GM12878 (cell line): ENCODE measurements around the gene VPS52.
A peak's percentile ranks its signal among the peaks of the same experiment; 100 is the strongest.

Experiments used
- ASH2L ChIP-seq: fragments of 300-600, 200-600 bp; sonication (generic); IDR thresholded peaks from 2 replicates; pipeline ENCODE4 v1.6.1; 2017; ENCODE audit warnings: low read depth, mild to moderate bottlenecking, borderline replicate concordance
- BHLHE40 ChIP-seq, 2 experiments: fragments of 450-650 bp in 1 of 2; IDR thresholded peaks; 2 replicates each; pipeline ENCODE4 v1.6.1; 2011 to 2017; ENCODE audit warnings: low read depth in 2 of 2, borderline replicate concordance in 1 of 2, improper control_type of control experiment in 1 of 2, low read length in 1 of 2, mild to moderate bottlenecking in 1 of 2
- CBX5 ChIP-seq: sonication (generic); IDR thresholded peaks from 2 replicates; pipeline ENCODE4 v1.6.1; 2016; ENCODE audit warnings: low read depth, moderate library complexity, mild to moderate bottlenecking, inconsistent platforms
- GATAD2B ChIP-seq: fragments of 450-650 bp; conservative IDR thresholded peaks from 2 replicates; pipeline ENCODE4 v1.6.1; 2017; ENCODE audit warnings: low read depth, mild to moderate bottlenecking, moderate library complexity
- HDAC6 ChIP-seq: fragments of 200-600 bp; sonication (generic); IDR thresholded peaks from one replicate; pipeline ENCODE4 v1.8.0; 2017; ENCODE audit warnings: antibody characterized with exemption; ENCODE audit not compliant: unreplicated experiment
- SIN3A ChIP-seq: IDR thresholded peaks from 2 replicates; pipeline ENCODE4 v1.6.1; 2012; ENCODE audit warnings: low read depth, low read length, improper control_type of control experiment
- ZSCAN29 ChIP-seq: fragments of 450-650 bp; IDR thresholded peaks from 2 replicates; pipeline ENCODE4 v1.6.1; 2017; ENCODE audit warnings: mild to moderate bottlenecking, moderate library complexity
- TF ChIP-seq, protein P1 (sequence below): IDR thresholded peaks from 2 replicates; pipeline ENCODE4 v1.6.1; 2012; ENCODE audit warnings: low read depth, low read length, improper control_type of control experiment
- TF ChIP-seq, protein P2 (sequence below), 3 experiments: IDR thresholded peaks in 2 of 3; conservative IDR thresholded peaks in 1 of 3; 2 replicates each; pipeline ENCODE4 v1.5.1; 2011; ENCODE audit warnings: low read depth in 3 of 3, low read length in 3 of 3, mild to moderate bottlenecking in 3 of 3, control low read depth in 2 of 3, moderate library complexity in 2 of 3, inconsistent platforms in 1 of 3, mixed read lengths in 1 of 3; ENCODE audit not compliant: control insufficient read depth in 2 of 3, insufficient read depth in 1 of 3; ENCODE audit errors: extremely low read depth in 1 of 3

DNA sequence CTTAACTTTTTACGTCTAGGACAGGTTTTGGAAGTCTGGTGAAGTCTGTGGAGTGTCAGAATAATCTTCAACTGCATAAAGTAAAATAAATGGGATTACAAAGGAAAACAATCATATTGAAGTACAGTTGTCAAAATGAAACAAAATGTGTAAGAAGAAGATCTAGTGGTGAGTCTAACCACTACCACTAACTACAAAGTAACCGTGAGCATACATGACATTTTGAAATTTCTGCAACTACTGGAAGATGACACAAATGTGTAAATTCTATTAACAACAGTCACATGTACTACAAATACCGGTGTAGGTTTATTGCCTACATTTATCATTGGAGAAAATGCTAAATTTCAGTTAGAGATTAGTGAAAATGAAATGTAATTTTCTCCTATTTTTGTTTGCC is 29.7 kb downstream of the VPS52 start:
- TF ChIP-seq SIN3A (no peak), HDAC6 (no peak), CBX5 (no peak), ZSCAN29 (no peak), BHLHE40 (IDR thresholded peaks at IDR 0.05; ENCODE audit: borderline replicate concordance in 1 of 2, low read depth in 2 of 2, low read length in 1 of 2) (peak in 1 of 2 experiments; percentile 14; a peak in 1 of 4 replicates), ASH2L (no peak), GATAD2B (no peak)
- TF ChIP-seq, protein P1, sequence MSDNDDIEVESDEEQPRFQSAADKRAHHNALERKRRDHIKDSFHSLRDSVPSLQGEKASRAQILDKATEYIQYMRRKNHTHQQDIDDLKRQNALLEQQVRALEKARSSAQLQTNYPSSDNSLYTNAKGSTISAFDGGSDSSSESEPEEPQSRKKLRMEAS, result no peak
- TF ChIP-seq, protein P2, sequence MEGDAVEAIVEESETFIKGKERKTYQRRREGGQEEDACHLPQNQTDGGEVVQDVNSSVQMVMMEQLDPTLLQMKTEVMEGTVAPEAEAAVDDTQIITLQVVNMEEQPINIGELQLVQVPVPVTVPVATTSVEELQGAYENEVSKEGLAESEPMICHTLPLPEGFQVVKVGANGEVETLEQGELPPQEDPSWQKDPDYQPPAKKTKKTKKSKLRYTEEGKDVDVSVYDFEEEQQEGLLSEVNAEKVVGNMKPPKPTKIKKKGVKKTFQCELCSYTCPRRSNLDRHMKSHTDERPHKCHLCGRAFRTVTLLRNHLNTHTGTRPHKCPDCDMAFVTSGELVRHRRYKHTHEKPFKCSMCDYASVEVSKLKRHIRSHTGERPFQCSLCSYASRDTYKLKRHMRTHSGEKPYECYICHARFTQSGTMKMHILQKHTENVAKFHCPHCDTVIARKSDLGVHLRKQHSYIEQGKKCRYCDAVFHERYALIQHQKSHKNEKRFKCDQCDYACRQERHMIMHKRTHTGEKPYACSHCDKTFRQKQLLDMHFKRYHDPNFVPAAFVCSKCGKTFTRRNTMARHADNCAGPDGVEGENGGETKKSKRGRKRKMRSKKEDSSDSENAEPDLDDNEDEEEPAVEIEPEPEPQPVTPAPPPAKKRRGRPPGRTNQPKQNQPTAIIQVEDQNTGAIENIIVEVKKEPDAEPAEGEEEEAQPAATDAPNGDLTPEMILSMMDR (IDR thresholded peaks at IDR 0.05 in 2 of 3, conservative IDR thresholded peaks at IDR 0.05 in 1 of 3; ENCODE audit: control insufficient read depth in 2 of 3, extremely low read depth in 1 of 3, insufficient read depth in 1 of 3, low read depth in 3 of 3, low read length in 3 of 3), result no peak
